EH (cell line): ENCODE measurements around the gene ATP1A2.
A peak's percentile ranks its signal among the peaks of the same experiment; 100 is the strongest.

Experiments used
- DNase-seq: peaks from one replicate; pipeline ENCODE4 v3.0.0-alpha.2; 2015; ENCODE audit warnings: low read depth

ATP1A2 gene

DNA sequence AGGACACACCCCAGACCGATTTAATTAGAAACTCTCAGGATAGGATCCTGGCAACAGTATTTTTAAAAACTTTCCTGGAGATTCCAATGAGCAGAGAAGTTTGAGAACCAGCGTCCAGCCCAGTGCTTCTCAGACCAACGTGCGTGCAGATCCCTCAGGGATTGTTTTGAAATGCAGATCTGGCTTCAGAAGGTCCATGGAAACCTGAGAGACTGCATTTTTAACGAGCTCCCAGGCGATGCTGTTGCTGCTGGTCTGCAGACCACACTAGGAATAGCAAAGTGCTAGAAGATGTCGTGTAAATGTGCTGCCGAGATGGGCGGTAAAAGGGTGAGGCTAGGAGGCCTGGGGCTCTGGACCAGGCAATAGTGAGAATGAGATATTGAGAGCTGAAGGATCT, 56.4 kb downstream of the ATP1A2 start:
- peak; percentile 24 for DNase-seq

DNA sequence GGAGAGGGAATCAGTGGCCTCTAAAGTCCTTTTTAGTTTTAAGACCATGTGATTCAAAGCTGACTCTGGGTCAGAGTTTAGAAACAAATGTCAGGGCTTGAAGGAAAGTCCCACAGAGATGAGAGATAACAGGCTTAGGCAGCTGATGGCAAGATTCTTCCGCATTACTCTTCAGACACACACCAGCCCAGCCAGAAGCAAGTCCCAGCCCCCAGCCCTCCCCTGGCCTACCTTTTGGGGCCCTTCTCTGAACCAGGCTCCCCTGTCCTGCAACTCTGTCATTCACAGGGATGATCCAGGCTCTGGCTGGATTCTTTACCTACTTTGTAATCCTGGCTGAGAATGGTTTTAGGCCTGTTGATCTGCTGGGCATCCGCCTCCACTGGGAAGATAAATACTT, 61.7 kb downstream of the ATP1A2 start:
- no peak for DNase-seq

DNA sequence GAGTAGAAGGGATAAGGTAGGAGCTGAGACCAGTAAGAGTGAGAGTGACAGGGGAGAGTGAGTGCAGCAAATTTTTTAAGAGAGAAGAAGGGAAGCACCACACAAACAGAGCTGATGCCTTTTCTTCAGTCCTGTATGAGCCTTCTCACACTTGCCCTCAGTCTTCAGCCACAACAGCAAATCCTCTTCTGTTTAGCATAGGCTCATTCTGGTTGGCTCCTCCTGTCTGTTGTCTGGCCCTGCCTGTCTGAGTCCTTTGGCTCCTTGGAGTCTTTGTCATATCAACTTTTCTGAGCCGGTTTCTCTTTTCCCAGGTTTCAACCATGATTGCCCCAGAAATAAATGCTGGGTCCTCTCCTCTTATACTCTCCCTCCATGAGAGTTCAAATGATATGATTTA, 62.1 kb downstream of the ATP1A2 start:
- DNase-seq: no peak

DNA sequence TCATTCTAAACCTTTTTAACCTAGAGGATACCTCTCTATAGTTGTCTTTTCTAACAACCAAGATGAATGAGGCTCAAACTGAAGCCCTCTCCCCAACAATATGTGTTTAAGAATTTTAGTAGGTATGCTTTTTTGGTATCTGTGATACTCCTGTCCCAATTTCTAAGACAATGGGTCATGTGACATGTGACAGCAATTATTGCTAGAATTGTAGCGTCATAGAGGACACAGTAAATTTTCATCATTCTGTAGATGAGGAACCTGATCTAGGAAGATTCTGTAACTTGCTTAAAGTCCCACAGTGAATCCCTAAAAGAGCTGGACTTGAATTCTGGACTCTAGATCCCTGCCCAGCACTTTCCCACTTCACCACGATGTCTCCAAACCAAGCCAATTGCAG, 63.2 kb downstream of the ATP1A2 start:
- DNase-seq: no peak

- DNase-seq: no peak
Measured at GRCh38 chr1:160179336-160179735, 63.8 kb downstream of the ATP1A2 start.

- DNase-seq: no peak
Measured at GRCh38 chr1:160186246-160186645, 70.7 kb downstream of the ATP1A2 start.

DNA sequence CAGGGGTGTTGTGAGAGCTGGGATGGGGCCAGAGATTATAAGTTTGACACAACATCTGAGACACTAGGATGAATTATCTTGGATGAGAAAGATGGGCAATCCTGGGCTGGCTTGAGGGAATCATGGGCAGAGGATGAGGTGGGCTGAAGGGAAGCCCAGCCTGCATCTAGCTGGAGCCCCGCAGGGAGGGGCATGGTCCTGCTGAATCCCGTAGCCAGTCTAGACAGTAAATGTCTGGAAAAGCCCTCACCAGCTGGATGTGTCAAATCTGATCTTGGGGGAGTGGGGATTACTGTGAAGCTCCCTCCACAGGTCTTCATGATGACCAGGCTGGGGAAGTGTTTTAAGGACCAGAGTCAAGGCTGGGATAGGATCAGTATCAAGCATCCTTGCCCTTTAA, 71.2 kb downstream of the ATP1A2 start:
- no peak for DNase-seq

DNA sequence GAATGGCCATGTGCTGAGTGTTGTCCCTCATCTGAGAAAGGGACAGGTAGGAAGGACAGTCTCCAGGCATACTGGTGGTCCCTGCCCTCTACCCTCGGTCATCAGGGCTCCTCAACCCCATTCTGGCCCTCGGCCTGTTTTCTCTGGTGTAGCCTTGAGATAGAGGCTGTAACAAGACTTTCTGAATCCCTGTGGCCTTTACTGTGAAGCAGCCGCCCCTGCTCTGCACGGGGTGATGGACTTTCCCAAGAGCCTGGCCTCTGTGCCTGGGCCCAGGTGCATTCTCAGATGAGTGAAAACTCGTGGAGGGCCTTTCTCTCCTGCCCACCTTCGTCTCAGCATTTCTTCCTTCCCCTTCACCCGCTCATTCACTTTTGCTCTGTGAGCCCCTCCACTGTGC, 71.8 kb downstream of the ATP1A2 start:
- no peak for DNase-seq

DNA sequence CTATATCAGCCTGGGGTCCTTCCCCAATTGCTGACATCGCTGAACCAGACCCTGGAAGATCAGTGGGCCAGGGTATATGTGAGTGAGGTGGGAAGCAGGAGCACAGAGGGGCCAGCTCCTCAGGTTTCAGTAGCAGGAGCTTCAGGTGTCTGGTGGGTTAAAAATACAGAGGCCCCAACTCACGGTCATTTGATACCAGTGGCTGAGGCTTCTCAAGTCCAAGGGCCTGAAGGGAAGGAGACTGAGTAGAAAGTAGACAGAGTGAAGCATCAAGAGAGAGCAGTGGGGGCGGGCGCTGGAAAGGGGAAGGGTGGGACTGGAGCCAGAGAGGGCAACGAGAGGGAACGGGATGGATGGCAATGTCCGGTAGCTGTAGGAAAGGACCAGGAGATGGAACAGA, 72.8 kb downstream of the ATP1A2 start:
- no peak for DNase-seq

- DNase-seq: peak; percentile 68
Measured at GRCh38 chr1:160189649-160190625, 74.4 kb downstream of the ATP1A2 start, which contains the start of gene CASQ1. Gene CASQ1, plus strand, starts transcription at chr1:160190575. Its CDS starts 177 bp downstream, at chr1:160190752.

DNA sequence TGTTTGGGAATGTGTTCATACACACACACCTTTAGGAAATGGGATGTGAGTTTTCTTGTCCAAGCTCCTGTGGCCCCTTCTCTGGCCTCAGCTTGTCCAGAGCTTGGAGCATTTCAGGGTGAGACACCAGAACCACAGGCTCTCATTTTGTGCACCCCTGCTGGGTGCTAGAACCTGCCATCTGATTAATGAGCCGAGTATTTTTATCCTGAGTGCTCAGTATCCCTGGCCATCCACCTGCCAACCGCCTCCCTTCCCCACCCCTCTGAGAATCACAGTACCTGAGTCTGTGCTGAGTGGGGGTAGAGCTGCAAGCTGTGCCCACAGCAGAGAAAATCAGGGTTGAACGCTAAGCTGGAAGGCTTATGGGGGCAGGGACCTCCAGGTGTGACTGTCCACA, 76.2 kb downstream of the ATP1A2 start:
- no peak for DNase-seq

DNA sequence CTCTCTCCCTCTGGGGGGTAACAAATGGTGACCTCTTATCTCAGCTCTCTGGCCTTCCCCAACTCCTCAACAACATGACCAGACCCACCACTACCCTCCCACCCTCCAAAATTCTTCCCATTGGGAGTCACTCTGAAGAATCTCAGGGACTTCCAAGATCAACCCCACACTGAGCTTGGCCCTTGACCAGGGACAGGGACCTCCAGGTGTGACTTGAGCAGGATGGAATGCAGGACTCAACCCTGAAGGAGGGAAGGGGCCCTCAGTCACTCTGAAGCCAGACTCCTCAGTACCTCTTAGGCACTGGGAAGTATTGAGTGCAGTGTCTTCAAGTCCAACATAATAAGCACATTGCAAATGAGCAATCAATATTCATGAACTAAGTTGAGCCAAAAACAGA, 76.7 kb downstream of the ATP1A2 start:
- no peak for DNase-seq
